Measurements from ENCODE around the gene TMEM107. TPM values are rescaled to one million over a fixed set of nuclear protein-coding genes. Genes with fewer than 3 reads are reported as not detected.

Gene TMEM107
- total RNA-seq, 1 donor from 2014 or later = 24.6 TPM

DNA sequence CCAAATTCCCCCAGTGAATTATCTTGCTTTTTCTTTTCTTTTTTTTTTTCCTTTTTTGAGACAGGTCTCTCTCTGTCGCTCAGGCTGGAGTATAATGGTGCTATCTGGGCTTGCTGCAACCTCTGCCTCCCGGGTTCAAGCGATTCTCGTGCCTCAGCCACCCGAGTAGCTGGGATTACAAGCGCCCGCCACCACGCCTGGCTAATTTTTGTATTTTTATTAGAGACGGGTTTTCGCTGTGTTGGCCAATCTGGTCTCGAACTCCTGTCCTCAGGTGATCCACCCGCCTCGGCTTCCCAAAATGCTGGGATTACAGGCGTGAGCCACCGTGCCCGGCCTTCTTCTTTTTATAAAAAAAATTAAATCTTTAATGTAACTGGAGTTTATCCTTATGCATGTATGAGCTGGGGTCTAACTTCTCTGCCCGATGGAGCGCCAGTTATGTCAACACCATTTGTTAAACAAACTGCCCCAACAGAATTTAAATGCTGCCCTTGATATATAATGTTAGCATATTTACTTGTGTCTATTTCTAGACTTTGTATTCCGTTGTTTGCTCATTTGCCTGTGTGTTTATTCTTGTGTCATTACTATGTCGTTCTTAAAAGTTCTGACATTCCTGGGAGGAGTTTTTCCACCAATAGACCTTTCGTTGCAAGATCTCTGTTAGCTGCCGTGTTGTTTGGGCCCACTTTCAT, 34.7 kb upstream of the TMEM107 start:
- Mint-ChIP-seq H3K27me3 (peaks cover 2% of the 10 kb centered on the region), H3K9me3 (ENCODE audit: low read depth) (no peaks in the 10 kb centered on the region), H3K27ac (peak overlapping the region; percentile 95), H3K4me3 (ENCODE audit: low read depth) (peak overlapping the region; percentile 96), H3K36me3 (ENCODE audit: insufficient read depth) (no peaks in the 10 kb centered on the region), H3K4me1 (ENCODE audit: low read depth) (peaks cover 19% of the 10 kb centered on the region)
- DNase-seq (ENCODE audit: low spot score, unreplicated experiment) = no peak
- TF ChIP-seq, protein P1, sequence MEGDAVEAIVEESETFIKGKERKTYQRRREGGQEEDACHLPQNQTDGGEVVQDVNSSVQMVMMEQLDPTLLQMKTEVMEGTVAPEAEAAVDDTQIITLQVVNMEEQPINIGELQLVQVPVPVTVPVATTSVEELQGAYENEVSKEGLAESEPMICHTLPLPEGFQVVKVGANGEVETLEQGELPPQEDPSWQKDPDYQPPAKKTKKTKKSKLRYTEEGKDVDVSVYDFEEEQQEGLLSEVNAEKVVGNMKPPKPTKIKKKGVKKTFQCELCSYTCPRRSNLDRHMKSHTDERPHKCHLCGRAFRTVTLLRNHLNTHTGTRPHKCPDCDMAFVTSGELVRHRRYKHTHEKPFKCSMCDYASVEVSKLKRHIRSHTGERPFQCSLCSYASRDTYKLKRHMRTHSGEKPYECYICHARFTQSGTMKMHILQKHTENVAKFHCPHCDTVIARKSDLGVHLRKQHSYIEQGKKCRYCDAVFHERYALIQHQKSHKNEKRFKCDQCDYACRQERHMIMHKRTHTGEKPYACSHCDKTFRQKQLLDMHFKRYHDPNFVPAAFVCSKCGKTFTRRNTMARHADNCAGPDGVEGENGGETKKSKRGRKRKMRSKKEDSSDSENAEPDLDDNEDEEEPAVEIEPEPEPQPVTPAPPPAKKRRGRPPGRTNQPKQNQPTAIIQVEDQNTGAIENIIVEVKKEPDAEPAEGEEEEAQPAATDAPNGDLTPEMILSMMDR (IDR thresholded peaks at IDR 0.05; ENCODE audit: unreplicated experiment) = no peak

DNA sequence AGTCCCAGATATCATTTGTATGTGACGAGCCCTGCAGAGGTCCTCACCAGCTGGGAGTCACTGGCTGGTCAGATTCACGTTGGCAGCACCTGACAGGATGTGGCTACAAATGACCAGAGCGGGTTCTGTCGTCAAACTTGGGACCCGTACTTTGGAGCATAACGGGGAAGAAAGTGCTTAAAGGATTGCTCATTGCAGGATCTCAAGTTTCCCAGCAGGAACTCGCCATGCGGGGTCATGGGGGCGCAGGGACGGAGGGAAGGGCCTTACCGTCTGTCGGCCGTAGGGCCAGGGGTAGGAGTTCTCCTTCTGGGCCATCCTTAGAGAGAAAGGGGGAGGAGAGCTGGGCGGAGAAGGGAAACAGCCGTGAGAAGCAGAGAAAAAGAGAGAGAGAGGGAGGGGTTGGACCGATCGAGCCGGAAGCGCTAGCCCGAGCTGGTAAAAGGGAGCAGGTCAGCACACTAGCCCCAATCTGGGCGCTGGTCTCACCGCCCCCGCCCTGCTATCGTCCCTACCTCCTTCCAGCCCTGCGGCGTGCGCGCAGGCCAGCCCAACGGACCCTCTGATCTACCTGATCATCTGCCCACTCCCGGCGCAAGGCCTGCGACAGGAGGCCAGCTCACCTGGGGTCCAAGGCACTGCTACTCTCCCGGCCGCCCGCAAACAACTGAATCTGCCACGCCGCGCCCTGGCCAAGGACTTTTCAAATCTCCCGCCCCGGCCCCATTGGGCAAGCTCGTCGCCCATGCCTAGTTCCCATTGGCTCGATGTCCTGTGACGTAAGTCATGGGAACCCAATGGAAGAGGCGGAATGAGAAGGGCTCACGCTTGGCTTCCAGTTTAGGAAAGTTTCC, 34.0 kb upstream of the TMEM107 start, which contains the start of gene AURKB:
AURKB (minus strand) TSS at position 669 of the 854 bp plus-strand sequence; CDS start at position 318, 351 bp downstream.
- TF ChIP-seq, protein P1 (IDR thresholded peaks at IDR 0.05; ENCODE audit: unreplicated experiment) = no peak
- H3K4me3 Mint-ChIP-seq (ENCODE audit: low read depth) = peak within 1 kb of the TSS; percentile 96

DNA sequence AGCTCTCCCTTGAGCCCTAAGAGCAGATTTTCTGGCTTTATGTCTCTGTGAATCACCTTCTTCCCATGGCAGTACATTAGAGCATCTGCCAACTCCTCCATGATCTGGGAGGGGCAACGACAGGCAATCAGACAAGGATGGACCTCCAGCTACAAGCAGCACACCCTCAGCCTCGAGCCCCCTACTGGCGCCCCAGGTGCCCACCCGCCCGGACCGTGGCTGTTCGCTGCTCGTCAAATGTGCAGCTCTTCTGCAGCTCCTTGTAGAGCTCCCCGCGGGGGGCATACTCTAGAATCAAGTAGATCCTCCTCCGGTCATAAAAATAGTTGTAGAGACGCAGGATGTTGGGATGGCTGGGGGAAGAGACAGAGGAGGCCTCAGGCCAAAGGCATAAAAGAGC, 30.4 kb upstream of the TMEM107 start:
- no peak overlapping the region for H3K4me3 Mint-ChIP-seq (ENCODE audit: low read depth)
- no peak overlapping the region for H3K27ac Mint-ChIP-seq
- TF ChIP-seq, protein P1 (IDR thresholded peaks at IDR 0.05; ENCODE audit: unreplicated experiment) = no peak
- H3K27me3 Mint-ChIP-seq = no peaks in the 10 kb centered on the region
- DNase-seq (ENCODE audit: low spot score, unreplicated experiment) = no peak
- no peaks in the 10 kb centered on the region for H3K9me3 Mint-ChIP-seq (ENCODE audit: low read depth)
- peaks cover 19% of the 10 kb centered on the region for H3K4me1 Mint-ChIP-seq (ENCODE audit: low read depth)
- peaks cover 3% of the 10 kb centered on the region for H3K36me3 Mint-ChIP-seq (ENCODE audit: insufficient read depth)

More for the DNA sequence above, 34.0 kb upstream of the TMEM107 start, which contains the start of gene AURKB:
- H3K27me3 Mint-ChIP-seq = peaks cover 2% of the 10 kb centered on the region
- H3K9me3 Mint-ChIP-seq (ENCODE audit: low read depth) = no peaks in the 10 kb centered on the region
- DNase-seq (ENCODE audit: low spot score, unreplicated experiment) = peak; percentile 87
- peaks cover 19% of the 10 kb centered on the region for H3K4me1 Mint-ChIP-seq (ENCODE audit: low read depth)
- H3K36me3 Mint-ChIP-seq (ENCODE audit: insufficient read depth) = no peaks in the 10 kb centered on the region
- H3K27ac Mint-ChIP-seq = peak within 1 kb of the TSS; percentile 95

DNA sequence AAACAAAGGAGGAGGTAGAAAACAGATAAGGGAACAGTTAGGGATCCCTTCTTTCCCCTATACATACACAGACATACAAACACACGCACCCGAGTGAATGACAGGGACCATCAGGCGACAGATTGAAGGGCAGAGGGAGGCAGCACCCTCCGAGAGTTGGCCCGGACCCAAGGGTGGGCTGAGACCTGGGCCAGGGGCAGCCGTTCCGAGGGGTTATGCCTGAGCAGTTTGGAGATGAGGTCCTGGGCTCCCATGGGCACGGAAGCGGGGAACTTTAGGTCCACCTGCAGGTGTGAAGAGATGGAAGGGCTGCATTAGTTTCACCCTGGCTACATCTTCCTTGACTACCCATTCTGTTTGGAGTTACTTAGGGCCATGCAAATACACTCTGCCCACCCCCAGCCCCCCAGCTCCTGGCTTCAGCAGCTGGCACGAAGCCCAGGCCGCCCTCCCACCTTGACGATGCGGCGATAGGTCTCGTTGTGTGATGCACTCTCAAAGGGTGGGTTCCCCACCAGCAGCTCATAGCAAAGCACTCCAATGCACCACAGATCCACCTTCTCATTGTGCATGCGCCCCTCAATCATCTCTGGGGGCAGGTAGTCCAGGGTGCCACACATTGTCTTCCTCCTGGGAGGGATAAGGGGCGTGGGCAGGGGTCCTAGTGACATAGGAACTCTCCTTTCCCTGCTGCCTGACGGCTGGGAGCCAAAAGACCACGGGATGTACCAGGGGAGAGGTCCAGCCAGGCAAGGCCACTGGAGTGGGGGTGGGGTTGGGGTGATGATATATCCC, 28.8 kb upstream of the TMEM107 start:
- H3K36me3 Mint-ChIP-seq (ENCODE audit: insufficient read depth) = peaks cover 3% of the 10 kb centered on the region
- TF ChIP-seq, protein P1 (IDR thresholded peaks at IDR 0.05; ENCODE audit: unreplicated experiment) = no peak
- DNase-seq (ENCODE audit: low spot score, unreplicated experiment) = no peak
- no peaks in the 10 kb centered on the region for H3K27me3 Mint-ChIP-seq
- no peak overlapping the region for H3K27ac Mint-ChIP-seq
- H3K4me1 Mint-ChIP-seq (ENCODE audit: low read depth) = peaks cover 9% of the 10 kb centered on the region
- no peaks in the 10 kb centered on the region for H3K9me3 Mint-ChIP-seq (ENCODE audit: low read depth)
- H3K4me3 Mint-ChIP-seq (ENCODE audit: low read depth) = no peak overlapping the region

All from progenitor cell of endocrine pancreas (in vitro differentiated cells).